HepG2 (cell line): ENCODE measurements around the gene CTSA. TPM values are rescaled to one million over a fixed set of nuclear protein-coding genes. Genes with fewer than 3 reads are reported as not detected.

ENCODE experiments used
- CREBL2 ChIP-seq: sonication (generic); formaldehyde crosslinking; IDR thresholded peaks from 2 replicates; pipeline ENCODE4 v1.8.1; 2023; ENCODE audit warnings: missing genetic modification reagents, mild to moderate bottlenecking, borderline replicate concordance
- ERF ChIP-seq: IDR thresholded peaks from 2 replicates; pipeline ENCODE4 v1.6.1; 2018; ENCODE audit warnings: missing biosample characterization, missing genetic modification reagents
- GABPB1 ChIP-seq: IDR thresholded peaks from 2 replicates; pipeline ENCODE4 v1.6.1; 2016; ENCODE audit warnings: mild to moderate bottlenecking, missing genetic modification reagents, moderate library complexity, missing compliant biosample characterization
- GPBP1L1 ChIP-seq: sonication (generic); formaldehyde crosslinking; IDR thresholded peaks from 2 replicates; pipeline ENCODE4 v1.5.0; 2020; ENCODE audit warnings: mild to moderate bottlenecking, missing genetic modification reagents
- HNF4A ChIP-seq: sonication (generic); formaldehyde crosslinking; IDR thresholded peaks from 2 replicates; pipeline ENCODE4 v1.4.0; 2020; ENCODE audit warnings: missing genetic modification reagents
- MXD4 ChIP-seq: IDR thresholded peaks from 2 replicates; pipeline ENCODE4 v1.6.1; 2016; ENCODE audit warnings: mild to moderate bottlenecking, missing biosample characterization, missing genetic modification reagents
- NR2F1 ChIP-seq, 2 experiments: fragments of 450-650 bp in 1 of 2; formaldehyde crosslinking in 1 of 2; IDR thresholded peaks; 2 replicates each; pipeline versions ENCODE4 v1.5.0 to v1.6.1; 2016 to 2020; ENCODE audit warnings: mild to moderate bottlenecking in 1 of 2, missing compliant biosample characterization in 1 of 2, missing genetic modification reagents in 1 of 2, moderate library complexity in 1 of 2
- POLR2G ChIP-seq: fragments of 200-400 bp; formaldehyde crosslinking; IDR thresholded peaks from 2 replicates; pipeline ENCODE4 v1.6.1; 2018; ENCODE audit warnings: mild to moderate bottlenecking, low read depth, low read length, moderate library complexity
- TOE1 ChIP-seq: sonication (generic); formaldehyde crosslinking; IDR thresholded peaks from 2 replicates; pipeline ENCODE4 v1.4.0; 2020; ENCODE audit warnings: mild to moderate bottlenecking, missing genetic modification reagents
- TSC22D2 ChIP-seq: sonication (generic); formaldehyde crosslinking; IDR thresholded peaks from 2 replicates; pipeline ENCODE4 v1.5.1; 2020; ENCODE audit warnings: missing genetic modification reagents, mild to moderate bottlenecking, borderline replicate concordance
- ZFP36 ChIP-seq: fragments of 150-350 bp; IDR thresholded peaks from 2 replicates; pipeline ENCODE4 v1.6.1; 2018; ENCODE audit warnings: borderline replicate concordance, low read length, low read depth; ENCODE audit not compliant: partially characterized antibody
- ZNF296 ChIP-seq: sonication (generic); formaldehyde crosslinking; conservative IDR thresholded peaks from 2 replicates; pipeline ENCODE4 v1.5.0; 2020; ENCODE audit warnings: mild to moderate bottlenecking, missing genetic modification reagents
- ZNF318 ChIP-seq: sonication (generic); formaldehyde crosslinking; IDR thresholded peaks from 2 replicates; pipeline ENCODE4 v1.4.0; 2020; ENCODE audit warnings: mild to moderate bottlenecking, missing genetic modification reagents
- ZNF331 ChIP-seq: sonication (generic); formaldehyde crosslinking; IDR thresholded peaks from 2 replicates; pipeline ENCODE4 v1.4.0; 2020; ENCODE audit warnings: missing genetic modification reagents
- ZNF569 ChIP-seq: sonication (generic); formaldehyde crosslinking; IDR thresholded peaks from 2 replicates; pipeline ENCODE4 v1.5.0; 2020; ENCODE audit warnings: mild to moderate bottlenecking, missing genetic modification reagents, moderate library complexity, borderline replicate concordance
- ZNF713 ChIP-seq: sonication (generic); formaldehyde crosslinking; IDR thresholded peaks from 2 replicates; pipeline ENCODE4 v1.4.0; 2020; ENCODE audit warnings: mild to moderate bottlenecking, missing genetic modification reagents
- ZNF780A ChIP-seq: sonication (generic); formaldehyde crosslinking; IDR thresholded peaks from 2 replicates; pipeline ENCODE4 v1.8.0; 2022; ENCODE audit warnings: mild to moderate bottlenecking, missing genetic modification reagents, moderate library complexity
- polyA plus RNA-seq, 8 experiments: library from polyadenylated mRNA; depleted of rRNA in 3 of 8; stranded (reverse) in 7 of 8; unstranded in 1 of 8; fragments of >200 nt; fragmentation: Illumina TruSeq in 4 of 8; extraction: Trizol in 4 of 8; gene quantifications; 2 replicates each; pipeline versions ENCODE4 v1.2.1 to v1.2.3, GENCODE V29; 2011 to 2016; ENCODE audit warnings: low read depth in 4 of 8, missing spikeins in 1 of 8, mixed read lengths in 1 of 8; ENCODE audit not compliant: insufficient read depth in 1 of 8
- total RNA-seq, 5 experiments: library from RNA; depleted of rRNA; stranded (reverse); fragments of >200 nt; fragmentation: Illumina TruSeq; extraction: Trizol; gene quantifications; 2 replicates each; pipeline ENCODE4 v1.2.3, GENCODE V29; 2016; ENCODE audit warnings: low read depth in 1 of 5

The CTSA gene
- total and polyA plus RNA-seq, 2 of the 13 experiments (the other 11 are each of a cell fraction or from before 2014, with no cell fraction given): 202 to 231 TPM

GRCh38 chr20:45909817-45910669 is 18.9 kb downstream of the CTSA start (continued):
- 0 out of 2 replicates have a peak, but pooled peaks have one; percentile 13 for TF ChIP-seq ZNF318 (CRISPR knock-in tag)
- no peak for TF ChIP-seq ZFP36
- no peak for TF ChIP-seq GPBP1L1
- TF ChIP-seq POLR2G: no peak
- 0 out of 2 replicates have a peak, but pooled peaks have one; percentile 3 for TF ChIP-seq ZNF296 (CRISPR knock-in tag)
- peak; percentile 65 to 91 for TF ChIP-seq NR2F1 (CRISPR knock-in tag; IDR thresholded peaks at IDR 0.05)
- no peak for TF ChIP-seq ZNF780A (CRISPR knock-in tag)
- TF ChIP-seq ZNF331 (CRISPR knock-in tag): no peak
- no peak for TF ChIP-seq ZNF569 (CRISPR knock-in tag)
- no peak for TF ChIP-seq ZNF713 (CRISPR knock-in tag)
- no peak for TF ChIP-seq TOE1 (CRISPR knock-in tag)
- TF ChIP-seq HNF4A (CRISPR knock-in tag): peak; percentile 66
- TF ChIP-seq ERF: peak; percentile 35; the same call in 1 of the 2 replicates
- TF ChIP-seq MXD4 (CRISPR knock-in tag): no peak
- TF ChIP-seq TSC22D2 (CRISPR knock-in tag): no peak
- TF ChIP-seq GABPB1 (CRISPR knock-in tag): no peak; the same call in 1 of the 2 replicates
- no peak for TF ChIP-seq CREBL2 (CRISPR knock-in tag)
